ENCODE data around the gene PNMA6E. TPM values are rescaled to one million over a fixed set of nuclear protein-coding genes. Genes with fewer than 3 reads are reported as not detected.

Gene PNMA6E
- total RNA-seq, 1 donor from 2014 or later = not detected

- Mint-ChIP-seq H3K4me3 (no peak overlapping the region), H3K4me1 (ENCODE audit: low read depth) (no peaks in the 10 kb centered on the region), H3K27ac (no peak overlapping the region), H3K36me3 (ENCODE audit: low read depth) (no peaks in the 10 kb centered on the region), H3K27me3 (ENCODE audit: insufficient read depth) (peaks cover 2% of the 10 kb centered on the region), H3K9me3 (no peaks in the 10 kb centered on the region)
- DNase-seq (ENCODE audit: low spot score) = no peak
- intact Hi-C loops (cut with micrococcal nuclease) = no loop called here
Measured at GRCh38 chrX:153382563-153383482, 18.3 kb downstream of the PNMA6E start.

- DNase-seq (ENCODE audit: low spot score) = no peak
- intact Hi-C loops (cut with micrococcal nuclease) = no loop called here
Measured at GRCh38 chrX:153381684-153382532, 19.2 kb downstream of the PNMA6E start.

GRCh38 chrX:153380691-153381090, 20.5 kb downstream of the PNMA6E start:
- Mint-ChIP-seq H3K27me3 (ENCODE audit: insufficient read depth) (no peaks in the 10 kb centered on the region), H3K36me3 (ENCODE audit: low read depth) (no peaks in the 10 kb centered on the region), H3K9me3 (no peaks in the 10 kb centered on the region), H3K4me1 (ENCODE audit: low read depth) (no peaks in the 10 kb centered on the region), H3K4me3 (no peak overlapping the region), H3K27ac (no peak overlapping the region)
- intact Hi-C loops (cut with micrococcal nuclease) = no loop called here
- no peak for DNase-seq (ENCODE audit: low spot score)

More at GRCh38 chrX:153381684-153382532, 19.2 kb downstream of the PNMA6E start:
- H3K9me3 Mint-ChIP-seq = no peaks in the 10 kb centered on the region
- peaks cover 2% of the 10 kb centered on the region for H3K27me3 Mint-ChIP-seq (ENCODE audit: insufficient read depth)
- no peaks in the 10 kb centered on the region for H3K4me1 Mint-ChIP-seq (ENCODE audit: low read depth)
- H3K27ac Mint-ChIP-seq = no peak overlapping the region
- H3K36me3 Mint-ChIP-seq (ENCODE audit: low read depth) = no peaks in the 10 kb centered on the region
- H3K4me3 Mint-ChIP-seq = no peak overlapping the region

- Mint-ChIP-seq H3K27me3 (ENCODE audit: insufficient read depth) (no peaks in the 10 kb centered on the region), H3K9me3 (no peaks in the 10 kb centered on the region), H3K27ac (no peak overlapping the region), H3K4me1 (ENCODE audit: low read depth) (no peaks in the 10 kb centered on the region), H3K4me3 (no peak overlapping the region), H3K36me3 (ENCODE audit: low read depth) (no peaks in the 10 kb centered on the region)
- intact Hi-C loops (cut with micrococcal nuclease) = no loop called here
- DNase-seq (ENCODE audit: low spot score) = no peak
Measured at GRCh38 chrX:153379971-153380581, 21.1 kb downstream of the PNMA6E start.

- Mint-ChIP-seq H3K9me3 (no peaks in the 10 kb centered on the region), H3K4me1 (ENCODE audit: low read depth) (no peaks in the 10 kb centered on the region), H3K27me3 (ENCODE audit: insufficient read depth) (no peaks in the 10 kb centered on the region), H3K4me3 (no peak overlapping the region), H3K27ac (no peak overlapping the region), H3K36me3 (ENCODE audit: low read depth) (no peaks in the 10 kb centered on the region)
- intact Hi-C loops (cut with micrococcal nuclease) = no loop called here
- DNase-seq (ENCODE audit: low spot score) = no peak
Measured at GRCh38 chrX:153379508-153379907, 21.6 kb downstream of the PNMA6E start.

GRCh38 chrX:153378607-153379006, 22.5 kb downstream of the PNMA6E start:
- Mint-ChIP-seq H3K4me3 (no peak overlapping the region), H3K27ac (no peak overlapping the region), H3K9me3 (no peaks in the 10 kb centered on the region), H3K27me3 (ENCODE audit: insufficient read depth) (peaks cover 1% of the 10 kb centered on the region), H3K4me1 (ENCODE audit: low read depth) (no peaks in the 10 kb centered on the region), H3K36me3 (ENCODE audit: low read depth) (no peaks in the 10 kb centered on the region)
- intact Hi-C loops (cut with micrococcal nuclease) = no loop called here
- no peak for DNase-seq (ENCODE audit: low spot score)

GRCh38 chrX:153377727-153378126, 23.4 kb downstream of the PNMA6E start:
- intact Hi-C loops (cut with micrococcal nuclease) = no loop called here
- no peak overlapping the region for H3K27ac Mint-ChIP-seq
- DNase-seq (ENCODE audit: low spot score) = no peak
- H3K27me3 Mint-ChIP-seq (ENCODE audit: insufficient read depth) = peaks cover 5% of the 10 kb centered on the region
- H3K4me1 Mint-ChIP-seq (ENCODE audit: low read depth) = no peaks in the 10 kb centered on the region
- H3K36me3 Mint-ChIP-seq (ENCODE audit: low read depth) = no peaks in the 10 kb centered on the region
- no peak overlapping the region for H3K4me3 Mint-ChIP-seq
- no peaks in the 10 kb centered on the region for H3K9me3 Mint-ChIP-seq

GRCh38 chrX:153375571-153375970, 25.6 kb downstream of the PNMA6E start:
- intact Hi-C loops (cut with micrococcal nuclease) = no loop called here
- Mint-ChIP-seq H3K4me3 (no peak overlapping the region), H3K4me1 (ENCODE audit: low read depth) (peaks cover 3% of the 10 kb centered on the region), H3K9me3 (no peaks in the 10 kb centered on the region), H3K27ac (no peak overlapping the region), H3K27me3 (ENCODE audit: insufficient read depth) (peaks cover 5% of the 10 kb centered on the region), H3K36me3 (ENCODE audit: low read depth) (no peaks in the 10 kb centered on the region)
- DNase-seq (ENCODE audit: low spot score) = no peak

- Mint-ChIP-seq H3K4me3 (no peak overlapping the region), H3K27ac (no peak overlapping the region), H3K9me3 (no peaks in the 10 kb centered on the region), H3K36me3 (ENCODE audit: low read depth) (no peaks in the 10 kb centered on the region), H3K4me1 (ENCODE audit: low read depth) (peaks cover 6% of the 10 kb centered on the region), H3K27me3 (ENCODE audit: insufficient read depth) (peaks cover 5% of the 10 kb centered on the region)
- intact Hi-C loops (cut with micrococcal nuclease) = no loop called here
- DNase-seq (ENCODE audit: low spot score) = no peak
Measured at GRCh38 chrX:153374426-153374825, 26.7 kb downstream of the PNMA6E start.

GRCh38 chrX:153372949-153373348, 28.2 kb downstream of the PNMA6E start:
- DNase-seq (ENCODE audit: low spot score) = no peak
- no peaks in the 10 kb centered on the region for H3K9me3 Mint-ChIP-seq
- no peak overlapping the region for H3K27ac Mint-ChIP-seq
- peaks cover 6% of the 10 kb centered on the region for H3K4me1 Mint-ChIP-seq (ENCODE audit: low read depth)
- no peak overlapping the region for H3K4me3 Mint-ChIP-seq
- no peaks in the 10 kb centered on the region for H3K36me3 Mint-ChIP-seq (ENCODE audit: low read depth)
- H3K27me3 Mint-ChIP-seq (ENCODE audit: insufficient read depth) = peaks cover 5% of the 10 kb centered on the region
- intact Hi-C loops (cut with micrococcal nuclease) = no loop called here

- H3K9me3 Mint-ChIP-seq = no peaks in the 10 kb centered on the region
- peaks cover 5% of the 10 kb centered on the region for H3K27me3 Mint-ChIP-seq (ENCODE audit: insufficient read depth)
- intact Hi-C loops (cut with micrococcal nuclease) = no loop called here
- peaks cover 7% of the 10 kb centered on the region for H3K4me1 Mint-ChIP-seq (ENCODE audit: low read depth)
- DNase-seq (ENCODE audit: low spot score) = no peak
- H3K36me3 Mint-ChIP-seq (ENCODE audit: low read depth) = no peaks in the 10 kb centered on the region
- H3K27ac Mint-ChIP-seq = no peak overlapping the region
- H3K4me3 Mint-ChIP-seq = no peak overlapping the region
Measured at GRCh38 chrX:153371256-153371655, 29.9 kb downstream of the PNMA6E start.

- intact Hi-C loops (cut with micrococcal nuclease) = no loop called here
- Mint-ChIP-seq H3K36me3 (ENCODE audit: low read depth) (no peaks in the 10 kb centered on the region), H3K4me1 (ENCODE audit: low read depth) (peaks cover 13% of the 10 kb centered on the region), H3K4me3 (no peak overlapping the region), H3K27me3 (ENCODE audit: insufficient read depth) (peaks cover 5% of the 10 kb centered on the region), H3K27ac (no peak overlapping the region), H3K9me3 (no peaks in the 10 kb centered on the region)
- DNase-seq (ENCODE audit: low spot score) = no peak
Measured at GRCh38 chrX:153370293-153371055, 30.7 kb downstream of the PNMA6E start.

Measured in activated T-helper 1 cell treated with anti-CD3 and anti-CD28 coated beads, Interleukin-12 subunit alpha, Interleukin-12 subunit beta, Interleukin-2, Interleukin-4 antibody, amounts not matched to agents 30 ng/mL and 10 ng/mL and 1 ng/mL, durations not matched to agents 14 hours and 24 hours and 36 hours (primary cell).